Prostate gland (tissue), 2 donors: ENCODE results near the gene NEMF. TPM values are rescaled to one million over a fixed set of nuclear protein-coding genes. Genes with fewer than 3 reads are reported as not detected.
"Not testable (repeated sequence)": the region's sequence is repeated elsewhere in the genome, so short reads cannot be mapped to it uniquely, and the experiment has no call there.

Source experiments
- DNase-seq: peaks from one replicate; pipeline ENCODE4 v3.0.0-alpha.2; 2019; ENCODE audit warnings: low spot score
- H3K27ac ChIP-seq, 2 donors: fragments of 200-600 bp; sonication (generic); 2 replicates each; pipeline ENCODE4 v1.5.1; 2017 to 2019
- H3K27me3 ChIP-seq: fragments of 200-600 bp; sonication (generic); replicated peaks from 2 replicates; pipeline ENCODE4 v1.5.1; 2019; ENCODE audit not compliant: insufficient read depth
- H3K36me3 ChIP-seq, 2 donors: fragments of 200-600 bp; sonication (generic); 1 replicate in 1 of 2; 2 replicates in 1 of 2; pipeline versions ENCODE4 v1.5.1 to v1.8.1; 2017 to 2019
- H3K4me1 ChIP-seq: fragments of 200-600 bp; sonication (generic); replicated peaks from 2 replicates; pipeline ENCODE4 v1.5.1; 2019
- H3K4me3 ChIP-seq, 2 donors: fragments of 200-600 bp; sonication (generic); 2 replicates each; pipeline ENCODE4 v1.5.1; 2017 to 2019
- H3K9me3 ChIP-seq: fragments of 200-600 bp; sonication (generic); 2 replicates; pipeline ENCODE4 v1.5.1; 2017
- CTCF ChIP-seq, 4 experiments: fragments of 200-600 bp in 2 of 4; fragments of 450-650 bp in 2 of 4; sonication (generic) in 2 of 4; IDR thresholded peaks; 1 replicate in 3 of 4; 2 replicates in 1 of 4; pipeline ENCODE4 v1.5.1; 2016 to 2019; ENCODE audit warnings: antibody characterized with exemption in 4 of 4, mild to moderate bottlenecking in 2 of 4, moderate library complexity in 2 of 4
- POLR2A ChIP-seq: fragments of 450-650 bp; IDR thresholded peaks from one replicate; pipeline ENCODE4 v1.6.1; 2016; ENCODE audit warnings: antibody characterized with exemption, mild to moderate bottlenecking
- POLR2AphosphoS5 ChIP-seq: sonication (generic); formaldehyde crosslinking; IDR thresholded peaks from one replicate; pipeline ENCODE4 v1.6.1; 2017; ENCODE audit warnings: antibody characterized with exemption
- WGBS: methylation state at CpG from one replicate; pipeline ENCODE4 v1.1.5; 2018; 5-methylcytosine and 5-hydroxymethylcytosine counted together
- intact Hi-C: fragments of 100-400 bp; cut with DNase I; formaldehyde crosslinking; loops from one replicate; pipeline ENCODE4 v1.14.2; 2022
- total RNA-seq, 2 donors: library from RNA; depleted of rRNA; stranded (reverse); fragments of >200 nt; gene quantifications; one replicate each; pipeline ENCODE4 v1.1.0, GENCODE V29; 2016

The NEMF gene
- total RNA-seq, 2 donors from 2014 or later, result 63.9 to 71.7 TPM

GRCh38 chr14:49849213-49849847 is 3.3 kb downstream of the NEMF start:
- DNase-seq, result no peak
- WGBS, result 58% methylated on average over 1 of the region's 1 CpG
- H3K9me3 ChIP-seq, result no peaks in the 10 kb centered on the region
- intact Hi-C loops, result no loop called here
- TF ChIP-seq CTCF (IDR thresholded peaks at IDR 0.05) (no peak), POLR2A (no peak), POLR2AphosphoS5 (peak; percentile 60)
- H3K36me3 ChIP-seq, result no peaks in the 10 kb centered on the region
- no peak overlapping the region for H3K4me3 ChIP-seq
- H3K4me1 ChIP-seq, result peaks cover 3% of the 10 kb centered on the region
- no peaks in the 10 kb centered on the region for H3K27me3 ChIP-seq
- no peak overlapping the region for H3K27ac ChIP-seq

- Histone ChIP-seq H3K27me3 (no peaks in the 10 kb centered on the region), H3K27ac (no peak overlapping the region), H3K36me3 (peaks cover 7 to 11% of the 10 kb centered on the region in 2 donors), H3K9me3 (no peaks in the 10 kb centered on the region), H3K4me3 (no peak overlapping the region), H3K4me1 (no peaks in the 10 kb centered on the region)
- DNase-seq, result no peak
- TF ChIP-seq POLR2AphosphoS5 (no peak), CTCF (IDR thresholded peaks at IDR 0.05) (no peak), POLR2A (no peak)
- intact Hi-C loops, result no loop called here
- WGBS, result 95% methylated on average over 2 of the region's 2 CpGs
These were observed 23.9 kb downstream of the NEMF start for GRCh38 chr14:49828640-49829039.

- Histone ChIP-seq H3K27me3 (no peaks in the 10 kb centered on the region), H3K9me3 (no peaks in the 10 kb centered on the region), H3K27ac (no peak overlapping the region), H3K36me3 (peaks cover 0 to 16% of the 10 kb centered on the region in 2 donors), H3K4me1 (no peaks in the 10 kb centered on the region), H3K4me3 (no peak overlapping the region)
- DNase-seq, result no peak
- intact Hi-C loops, result no loop called here
- 96% methylated on average over 12 of the region's 12 CpGs for WGBS
- no peak for TF ChIP-seq POLR2A
- TF ChIP-seq POLR2AphosphoS5, result no peak
- TF ChIP-seq CTCF (IDR thresholded peaks at IDR 0.05), result no peak
These were observed 32.4 kb downstream of the NEMF start for GRCh38 chr14:49820176-49820575.

GRCh38 chr14:49816844-49817243 is 35.7 kb downstream of the NEMF start:
- DNase-seq, result no peak
- no peak overlapping the region for H3K4me3 ChIP-seq
- H3K9me3 ChIP-seq, result no peaks in the 10 kb centered on the region
- intact Hi-C loops, result no loop called here
- no peak overlapping the region for H3K27ac ChIP-seq
- no peaks in the 10 kb centered on the region for H3K4me1 ChIP-seq
- peaks cover 0 to 8% of the 10 kb centered on the region in 2 donors for H3K36me3 ChIP-seq
- 94% methylated on average over 3 of the region's 3 CpGs for WGBS
- H3K27me3 ChIP-seq, result no peaks in the 10 kb centered on the region
- TF ChIP-seq POLR2A (no peak), POLR2AphosphoS5 (no peak), CTCF (IDR thresholded peaks at IDR 0.05) (no peak)

GRCh38 chr14:49816118-49816517 is 36.5 kb downstream of the NEMF start:
- H3K27me3 ChIP-seq, H3K4me1 ChIP-seq, intact Hi-C loops, H3K36me3 ChIP-seq, DNase-seq, H3K9me3 ChIP-seq, H3K27ac ChIP-seq, H3K4me3 ChIP-seq: not testable (repeated sequence)
- 100% methylated on average over 2 of the region's 2 CpGs for WGBS
